HepG2 (cell line): ENCODE data around the gene PHKB.

Source experiments
- POLR2A ChIP-seq, 2 experiments: IDR thresholded peaks; 2 replicates each; pipeline ENCODE4 v1.6.1; 2011; ENCODE audit warnings: low read depth in 2 of 2, low read length in 2 of 2, mild to moderate bottlenecking in 1 of 2, moderate library complexity in 1 of 2; ENCODE audit not compliant: insufficient read depth in 1 of 2
- SMYD3 ChIP-seq: sonication (generic); formaldehyde crosslinking; IDR thresholded peaks from 2 replicates; pipeline ENCODE4 v1.8.1; 2023; ENCODE audit warnings: mild to moderate bottlenecking, missing genetic modification reagents

GRCh38 chr16:47722046-47722445, 260.9 kb downstream of the PHKB start:
- TF ChIP-seq POLR2A (IDR thresholded peaks at IDR 0.05; ENCODE audit: insufficient read depth in 1 of 2, low read depth in 2 of 2, low read length in 2 of 2) (no peak), SMYD3 (CRISPR knock-in tag) (no peak)
